Activated CD4-positive, CD25-positive, alpha-beta regulatory T cell treated with anti-CD3 and anti-CD28 coated beads, Interleukin-2, amount 50 U/mL, for 16 hours (primary cell): ENCODE measurements around the gene OR2J2.
"Not testable (repeated sequence)": the region's sequence is repeated elsewhere in the genome, so short reads cannot be mapped to it uniquely, and the experiment has no call there.

Experiments used
- DNase-seq: peaks from one replicate; pipeline ENCODE4 v3.0.0-alpha.2; 2020; ENCODE audit warnings: low read depth, low spot score

Gene OR2J2

DNA sequence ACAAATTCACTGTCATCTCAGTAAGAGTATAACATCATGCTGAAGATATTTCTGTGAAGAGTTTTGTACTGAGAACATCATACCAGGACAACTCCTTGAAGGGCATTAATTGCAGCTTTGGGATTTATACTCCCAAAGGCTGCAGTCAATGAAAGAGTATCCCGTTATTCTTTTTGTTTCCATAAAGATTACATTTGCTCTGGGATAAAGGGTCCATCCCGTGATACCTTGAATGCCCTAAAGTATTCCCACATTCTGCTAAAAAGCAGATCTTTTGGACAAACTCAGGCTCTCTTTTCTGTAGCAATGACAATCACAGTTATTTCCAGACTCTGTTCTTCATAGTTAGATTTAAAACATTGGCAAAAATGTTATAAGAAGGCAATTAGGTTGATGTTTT, at the start of gene OR2J2:
OR2J2 (plus strand) TSS at position 301 of the 400 bp plus-strand sequence. CDS start 2,729 bp downstream, outside the sequence.
- not testable (repeated sequence) for DNase-seq

- no peak for DNase-seq
Observed at GRCh38 chr6:29129326-29130012, 41.2 kb upstream of the OR2J2 start.

DNA sequence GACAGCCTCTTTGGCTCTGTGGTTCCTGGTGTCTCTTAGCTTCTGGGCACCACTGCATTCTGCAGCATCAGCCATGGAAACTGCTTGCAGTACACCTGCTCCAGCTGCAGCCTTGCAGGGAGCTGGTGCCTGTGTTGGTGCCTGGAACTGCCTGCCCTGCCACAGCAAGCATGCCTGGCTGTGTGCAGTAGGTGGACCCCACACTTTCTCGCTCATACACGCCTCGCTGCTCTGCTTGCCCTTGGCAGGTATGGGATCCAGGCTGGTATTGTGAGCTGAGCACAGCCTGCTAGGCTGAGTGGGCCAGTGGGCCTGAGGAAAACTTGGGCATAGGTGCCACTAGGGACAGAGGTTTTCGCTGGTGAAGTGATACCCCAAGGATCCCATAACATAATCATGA, 40.1 kb upstream of the OR2J2 start:
- no peak for DNase-seq

- DNase-seq, result no peak
Observed at GRCh38 chr6:29131691-29132090, 39.0 kb upstream of the OR2J2 start.

DNA sequence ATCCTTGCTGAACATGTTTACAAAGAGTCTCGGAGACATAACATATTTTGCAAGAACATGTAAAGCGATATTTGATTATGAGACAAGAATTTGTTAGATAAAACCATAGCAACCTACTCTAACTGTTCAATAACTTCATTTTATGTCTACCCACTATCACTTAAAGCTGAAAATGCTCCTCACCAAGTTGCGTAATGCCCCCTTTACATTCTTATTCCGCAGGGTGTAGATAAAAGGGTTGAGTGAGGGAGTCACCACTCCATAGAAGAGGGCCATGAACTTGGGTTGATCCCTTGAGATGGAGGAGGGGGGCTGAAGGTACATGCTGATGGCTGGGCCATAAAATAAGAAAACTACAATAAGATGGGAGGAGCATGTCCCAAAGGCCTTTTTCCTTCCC, 33.0 kb upstream of the OR2J2 start:
- DNase-seq, result no peak

DNA sequence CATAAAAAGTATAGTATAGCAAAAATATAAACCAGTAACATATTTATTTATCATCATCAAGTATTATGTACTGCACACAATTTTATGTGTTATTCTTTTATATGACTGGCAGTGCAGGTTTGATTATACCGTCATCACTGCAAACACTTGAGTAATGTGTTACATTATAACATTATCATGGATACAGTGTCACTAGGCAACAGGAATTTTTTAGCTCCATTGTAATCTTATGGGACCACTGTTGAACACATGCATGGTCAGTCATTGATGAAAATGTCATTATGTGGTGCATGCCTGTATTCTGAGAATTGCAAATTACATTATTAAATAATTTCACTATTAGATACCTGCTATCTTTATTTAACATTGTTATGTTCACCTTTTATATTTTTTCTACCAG, 29.1 kb upstream of the OR2J2 start:
- no peak for DNase-seq

- DNase-seq, result no peak
Observed at GRCh38 chr6:29142309-29142708, 28.4 kb upstream of the OR2J2 start.

- no peak for DNase-seq
Observed at GRCh38 chr6:29146179-29146578, 24.5 kb upstream of the OR2J2 start.

DNA sequence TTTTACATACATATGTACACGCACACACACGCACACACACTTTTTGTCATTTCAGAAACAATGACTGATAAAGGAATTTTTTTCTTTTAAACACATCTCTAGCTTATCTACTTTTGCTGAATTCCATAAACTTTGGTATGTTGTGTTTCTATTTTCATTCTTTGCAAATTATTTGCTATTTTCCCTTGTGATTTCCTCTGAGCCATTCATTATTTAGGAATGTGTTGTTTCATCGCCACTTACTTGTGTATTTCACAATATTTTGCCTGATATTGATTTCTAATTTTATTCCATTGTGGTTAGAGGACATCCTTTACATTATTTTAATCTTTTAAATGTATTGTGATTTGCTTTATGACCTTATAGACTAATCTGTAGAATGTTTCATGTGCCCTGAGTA, 23.6 kb upstream of the OR2J2 start:
- DNase-seq, result no peak

GRCh38 chr6:29149444-29149843, 21.3 kb upstream of the OR2J2 start:
- not testable (repeated sequence) for DNase-seq

GRCh38 chr6:29153083-29153482, 17.6 kb upstream of the OR2J2 start:
- DNase-seq, result no peak

GRCh38 chr6:29155182-29155581, 15.5 kb upstream of the OR2J2 start:
- DNase-seq, result not testable (repeated sequence)

DNA sequence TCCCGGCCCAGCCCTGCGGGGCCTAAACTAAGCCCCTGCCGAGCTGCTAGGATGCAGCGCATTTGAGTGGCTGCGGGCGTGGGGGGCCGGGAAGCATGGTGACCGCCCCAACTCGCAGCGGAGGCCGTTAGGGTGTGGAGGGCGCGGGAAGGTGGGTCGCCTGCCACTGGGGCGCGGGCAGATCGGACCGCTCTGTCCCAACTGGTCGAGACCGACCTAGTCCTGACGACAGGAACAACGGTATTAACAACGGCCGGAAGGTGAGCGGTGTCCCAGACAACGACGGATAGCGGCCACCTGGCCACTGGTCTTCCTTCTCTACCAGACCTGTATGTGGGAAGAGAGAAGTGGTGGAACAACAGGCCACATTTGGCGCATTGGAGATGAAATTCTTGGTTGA, 10.8 kb upstream of the OR2J2 start:
- not testable (repeated sequence) for DNase-seq

DNA sequence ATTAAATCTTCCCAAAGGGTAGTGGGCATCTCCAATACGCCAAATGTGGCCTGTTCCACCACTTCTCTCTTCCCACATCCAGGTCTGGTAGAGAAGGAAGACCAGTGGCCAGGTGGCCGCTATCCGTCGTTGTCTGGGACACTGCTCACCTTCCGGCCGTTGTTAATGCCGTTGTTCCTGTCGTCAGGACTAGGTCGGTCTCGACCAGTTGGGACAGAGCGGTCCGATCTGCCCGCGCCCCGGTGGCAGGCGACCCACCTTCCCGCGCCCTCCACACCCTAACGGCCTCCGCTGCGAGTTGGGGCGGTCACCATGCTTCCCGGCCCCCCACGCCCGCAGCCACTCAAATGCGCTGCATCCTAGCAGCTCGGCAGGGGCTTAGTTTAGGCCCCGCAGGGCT, 5.1 kb upstream of the OR2J2 start:
- not testable (repeated sequence) for DNase-seq

GRCh38 chr6:29171736-29172135, 1.0 kb downstream of the OR2J2 start:
- DNase-seq, result no peak

- DNase-seq, result no peak
Observed at GRCh38 chr6:29183594-29183993, 12.9 kb downstream of the OR2J2 start.

DNA sequence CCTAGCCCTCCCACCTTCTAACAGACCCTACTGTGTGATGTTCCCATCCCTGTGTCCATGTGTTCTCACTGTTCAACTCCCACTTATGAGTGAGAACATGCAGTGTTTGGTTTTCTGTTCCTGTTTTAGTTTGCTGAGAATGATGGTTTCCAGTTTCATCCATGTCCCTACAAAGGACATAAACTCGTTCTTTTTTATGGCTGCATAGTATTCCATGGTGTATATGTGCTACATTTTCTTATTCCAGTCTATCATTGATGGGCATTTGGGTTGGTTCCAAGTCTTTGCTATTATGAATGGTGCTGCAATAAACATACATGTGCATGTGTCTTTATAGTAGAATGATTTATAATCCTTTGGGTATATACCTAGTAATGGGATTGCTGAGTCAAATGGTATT, 18.0 kb downstream of the OR2J2 start:
- not testable (repeated sequence) for DNase-seq

DNA sequence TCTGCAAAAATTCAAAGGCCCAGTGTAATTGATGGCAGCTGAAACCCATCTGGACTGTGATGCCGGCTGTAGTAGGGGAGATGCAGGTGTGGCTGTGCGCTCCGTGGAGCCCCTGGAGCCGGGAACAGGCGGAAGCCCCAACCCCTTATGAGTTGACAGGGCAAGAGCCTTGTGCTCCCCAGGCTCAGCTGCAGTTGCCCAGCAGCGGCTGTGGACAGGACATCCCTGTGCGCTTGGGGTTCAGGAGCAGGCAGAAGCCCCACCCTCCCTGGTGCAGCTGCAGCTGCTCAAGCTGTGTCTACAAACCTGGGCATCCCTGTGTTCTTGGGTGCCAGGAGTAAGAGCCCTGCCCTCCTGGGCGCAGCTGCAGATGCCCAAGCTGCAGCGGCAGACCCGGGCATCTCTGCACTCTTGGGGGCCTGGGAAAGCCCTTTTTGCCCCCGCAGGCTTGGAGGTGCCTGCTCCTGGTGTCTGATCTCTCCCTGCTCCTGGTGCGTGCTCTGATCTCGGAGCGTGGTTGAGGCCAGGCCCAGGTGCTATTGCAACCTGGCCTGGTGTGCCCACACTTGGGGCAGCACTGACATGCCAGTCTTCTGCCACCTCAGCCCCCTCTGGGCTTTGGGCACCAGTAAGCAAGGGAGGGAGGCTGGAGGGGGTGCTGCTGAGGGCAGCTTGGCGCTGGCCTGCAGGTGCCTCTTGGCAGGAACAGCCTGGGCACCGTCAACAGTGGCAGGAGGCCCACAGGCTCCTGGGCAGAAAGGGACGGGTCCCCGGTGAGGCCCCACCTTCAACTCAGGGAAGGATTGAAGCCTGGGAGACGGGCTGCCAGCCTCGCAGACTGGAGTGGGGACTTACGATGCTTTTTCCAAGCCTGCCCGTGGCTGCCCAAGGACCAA, 30.3 kb downstream of the OR2J2 start:
- no peak for DNase-seq

DNA sequence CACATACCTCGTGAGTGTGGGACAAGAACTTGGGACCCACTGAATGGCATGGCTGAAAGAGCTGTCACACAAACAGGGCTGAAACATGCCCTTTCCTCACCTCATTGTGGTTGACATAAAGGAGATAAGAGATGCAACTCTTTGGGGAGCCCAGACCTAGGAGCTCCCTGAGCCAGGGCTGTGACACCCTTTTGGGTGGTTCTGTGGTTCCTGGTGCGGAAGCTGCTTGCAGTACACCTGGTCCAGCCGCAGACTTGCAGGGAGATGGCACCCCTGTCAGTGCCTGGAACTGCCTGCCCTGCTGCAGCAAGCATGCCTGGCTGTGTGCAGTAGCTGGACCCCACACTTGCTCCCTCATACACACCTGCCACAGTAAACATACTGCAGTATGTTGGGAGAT, 31.3 kb downstream of the OR2J2 start:
- DNase-seq, result no peak

DNA sequence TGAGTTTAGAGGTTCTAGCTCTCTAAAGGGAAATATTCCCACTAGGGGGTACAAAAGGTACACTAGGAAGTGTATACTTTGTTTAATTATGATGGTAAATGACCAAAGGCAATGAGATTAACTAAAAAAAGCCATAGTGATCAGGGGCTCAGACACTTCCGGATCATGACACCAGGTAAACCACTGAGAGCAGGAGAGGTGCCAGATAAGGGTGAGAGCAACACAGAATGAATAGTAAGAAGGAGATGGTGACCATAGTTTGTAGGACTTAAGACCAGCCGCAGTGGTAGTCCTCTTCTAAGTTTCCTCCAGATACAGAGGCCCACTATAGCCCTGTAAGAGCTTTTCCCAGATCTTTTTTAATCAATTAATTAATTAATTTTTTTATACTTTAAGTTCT, 40.8 kb downstream of the OR2J2 start:
- no peak for DNase-seq

GRCh38 chr6:29216528-29216927, 45.8 kb downstream of the OR2J2 start:
- DNase-seq, result no peak

DNA sequence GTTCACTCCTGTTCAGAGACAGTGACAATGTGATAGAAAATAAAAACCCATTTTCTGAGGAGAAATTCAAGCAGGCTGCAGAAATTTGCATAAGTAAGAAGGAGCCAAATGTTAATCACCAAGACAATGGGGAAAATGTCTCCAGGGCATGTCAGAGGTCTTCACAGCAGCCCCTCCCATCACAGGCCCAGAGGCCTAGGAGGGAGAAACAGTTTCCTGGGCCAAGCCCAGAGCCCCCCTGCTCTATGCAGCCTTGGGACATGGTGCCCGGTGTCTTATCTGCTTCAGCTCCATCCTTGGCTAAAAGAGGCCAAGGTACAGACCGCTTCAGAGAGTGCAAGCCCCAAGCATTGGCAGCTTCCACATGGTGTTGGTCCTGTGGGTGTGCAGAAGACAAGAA, 46.5 kb downstream of the OR2J2 start:
- not testable (repeated sequence) for DNase-seq

- not testable (repeated sequence) for DNase-seq
Observed at GRCh38 chr6:29218056-29218455, 47.3 kb downstream of the OR2J2 start.
